Astrocyte (in vitro differentiated cells and primary cell): ENCODE measurements around the gene GNAQ. TPM values are rescaled to one million over a fixed set of nuclear protein-coding genes. Genes with fewer than 3 reads are reported as not detected.
"Not testable (repeated sequence)": the region's sequence is repeated elsewhere in the genome, so short reads cannot be mapped to it uniquely, and the experiment has no call there.

ENCODE experiments used
- DNase-seq: peaks from one replicate; pipeline ENCODE4 v3.0.0-alpha.2; 2010; ENCODE audit warnings: low read depth
- FAIRE-seq: peaks from 2 replicates; lab custom pipeline; 2011; peaks lifted over from hg19 to GRCh38; lab: Jason Lieb, UNC
- H2AFZ ChIP-seq: 2 replicates; pipeline ENCODE4 v1.6.0; 2012; ENCODE audit warnings: low read depth, low read length, inconsistent platforms
- H3K27ac ChIP-seq: 2 replicates; pipeline ENCODE4 v1.5.1; 2011; ENCODE audit warnings: low read depth, low read length, inconsistent platforms
- H3K27me3 ChIP-seq: 2 replicates; pipeline ENCODE4 v1.6.0; 2011; ENCODE audit warnings: low read length, inconsistent platforms; ENCODE audit not compliant: insufficient read depth
- H3K36me3 ChIP-seq: 2 replicates; pipeline ENCODE4 v1.5.1; 2011; ENCODE audit warnings: low read length, inconsistent platforms; ENCODE audit not compliant: insufficient read depth
- H3K4me1 ChIP-seq: 2 replicates; pipeline ENCODE4 v1.5.1; 2011; ENCODE audit warnings: low read length, inconsistent platforms; ENCODE audit not compliant: insufficient read depth
- H3K4me2 ChIP-seq: 2 replicates; pipeline ENCODE4 v1.6.0; 2012; ENCODE audit warnings: low read length, inconsistent platforms
- H3K4me3 ChIP-seq: 2 replicates; pipeline ENCODE4 v1.5.1; 2011; ENCODE audit warnings: low read depth, mild to moderate bottlenecking, low read length, inconsistent platforms; ENCODE audit not compliant: insufficient read depth
- H3K79me2 ChIP-seq: 2 replicates; pipeline ENCODE4 v1.6.0; 2012; ENCODE audit warnings: mild to moderate bottlenecking, low read length, inconsistent platforms; ENCODE audit not compliant: insufficient read depth
- H3K9ac ChIP-seq: 2 replicates; pipeline ENCODE4 v1.6.0; 2012; ENCODE audit warnings: mild to moderate bottlenecking, low read length, inconsistent platforms
- H3K9me3 ChIP-seq: 2 replicates; pipeline ENCODE4 v1.5.1; 2012; ENCODE audit warnings: low read depth, mild to moderate bottlenecking, low read length, inconsistent platforms; ENCODE audit not compliant: insufficient read depth
- H4K20me1 ChIP-seq: 2 replicates; pipeline ENCODE4 v1.6.0; 2012; ENCODE audit warnings: low read length, inconsistent platforms; ENCODE audit not compliant: insufficient read depth
- H3K27ac Mint-ChIP-seq: one replicate; pipeline ENCODE4 v1.8.0; 2021; ENCODE audit warnings: mild to moderate bottlenecking, mixed read lengths; ENCODE audit not compliant: unreplicated experiment
- H3K27me3 Mint-ChIP-seq: one replicate; pipeline ENCODE4 v1.8.0; 2021; ENCODE audit warnings: low read depth, mixed read lengths; ENCODE audit not compliant: unreplicated experiment
- H3K36me3 Mint-ChIP-seq: one replicate; pipeline ENCODE4 v1.8.0; 2021; ENCODE audit warnings: low read depth, mixed read lengths; ENCODE audit not compliant: unreplicated experiment
- H3K4me1 Mint-ChIP-seq: one replicate; pipeline ENCODE4 v1.8.0; 2021; ENCODE audit warnings: low read depth, mixed read lengths; ENCODE audit not compliant: unreplicated experiment
- H3K4me3 Mint-ChIP-seq: one replicate; pipeline ENCODE4 v1.8.0; 2021; ENCODE audit warnings: mild to moderate bottlenecking, moderate library complexity, mixed read lengths; ENCODE audit not compliant: unreplicated experiment
- H3K9me3 Mint-ChIP-seq: one replicate; pipeline ENCODE4 v1.8.0; 2021; ENCODE audit warnings: mild to moderate bottlenecking, mixed read lengths; ENCODE audit not compliant: unreplicated experiment
- EZH2 ChIP-seq: IDR thresholded peaks from 2 replicates; pipeline ENCODE4 v1.6.1; 2012; ENCODE audit warnings: mild to moderate bottlenecking, low read length, inconsistent platforms; ENCODE audit not compliant: insufficient read depth
- total RNA-seq: library from RNA; stranded (reverse); gene quantifications from 2 replicates; pipeline ENCODE4 v1.2.1, GENCODE V29; 2021
- TF ChIP-seq, protein P1 (sequence below): IDR thresholded peaks from 2 replicates; pipeline ENCODE4 v1.5.1; 2011; ENCODE audit warnings: low read depth, mild to moderate bottlenecking, inconsistent platforms, low read length, moderate library complexity; ENCODE audit not compliant: insufficient read depth

The GNAQ gene
- total RNA-seq, 1 donor from 2014 or later = 74.9 TPM

DNA sequence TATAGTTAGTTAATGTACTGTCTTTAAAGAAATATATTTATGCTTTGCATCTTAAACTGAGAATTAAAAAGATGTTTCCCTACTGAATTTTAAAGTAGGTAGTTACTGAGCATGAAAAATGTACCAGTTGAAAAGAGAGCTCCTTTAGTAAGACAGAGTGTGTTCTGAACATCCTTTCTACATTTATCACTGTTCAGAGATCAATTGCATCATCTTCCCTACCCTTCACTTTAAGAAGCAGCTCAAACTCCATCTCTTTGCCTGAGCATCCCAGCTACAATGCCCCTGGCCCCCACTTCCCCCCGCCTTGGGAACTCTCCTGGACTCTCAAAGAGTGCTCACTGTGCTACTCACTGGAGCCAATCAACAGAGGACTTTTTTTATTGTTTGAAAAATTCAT, 164.7 kb downstream of the GNAQ start:
- H3K27me3 Mint-ChIP-seq = no peaks in the 10 kb centered on the region
- Histone ChIP-seq H4K20me1 (peaks cover 16% of the 10 kb centered on the region), H3K27me3 (no peaks in the 10 kb centered on the region), H3K4me2 (no peak overlapping the region), H3K4me1 (no peaks in the 10 kb centered on the region), H3K4me3 (no peak overlapping the region), H3K9ac (no peak overlapping the region), H2AFZ (no peak overlapping the region), H3K27ac (no peak overlapping the region), H3K36me3 (no peaks in the 10 kb centered on the region), H3K79me2 (peaks cover 3% of the 10 kb centered on the region), H3K9me3 (no peaks in the 10 kb centered on the region)
- DNase-seq = no peak
- FAIRE-seq = no peak
- H3K27ac Mint-ChIP-seq = no peak overlapping the region
- H3K4me3 Mint-ChIP-seq = no peak overlapping the region
- H3K36me3 Mint-ChIP-seq = peaks cover 13% of the 10 kb centered on the region
- peaks cover 11% of the 10 kb centered on the region for H3K9me3 Mint-ChIP-seq
- H3K4me1 Mint-ChIP-seq = peaks cover 7% of the 10 kb centered on the region
- TF ChIP-seq, protein P1, sequence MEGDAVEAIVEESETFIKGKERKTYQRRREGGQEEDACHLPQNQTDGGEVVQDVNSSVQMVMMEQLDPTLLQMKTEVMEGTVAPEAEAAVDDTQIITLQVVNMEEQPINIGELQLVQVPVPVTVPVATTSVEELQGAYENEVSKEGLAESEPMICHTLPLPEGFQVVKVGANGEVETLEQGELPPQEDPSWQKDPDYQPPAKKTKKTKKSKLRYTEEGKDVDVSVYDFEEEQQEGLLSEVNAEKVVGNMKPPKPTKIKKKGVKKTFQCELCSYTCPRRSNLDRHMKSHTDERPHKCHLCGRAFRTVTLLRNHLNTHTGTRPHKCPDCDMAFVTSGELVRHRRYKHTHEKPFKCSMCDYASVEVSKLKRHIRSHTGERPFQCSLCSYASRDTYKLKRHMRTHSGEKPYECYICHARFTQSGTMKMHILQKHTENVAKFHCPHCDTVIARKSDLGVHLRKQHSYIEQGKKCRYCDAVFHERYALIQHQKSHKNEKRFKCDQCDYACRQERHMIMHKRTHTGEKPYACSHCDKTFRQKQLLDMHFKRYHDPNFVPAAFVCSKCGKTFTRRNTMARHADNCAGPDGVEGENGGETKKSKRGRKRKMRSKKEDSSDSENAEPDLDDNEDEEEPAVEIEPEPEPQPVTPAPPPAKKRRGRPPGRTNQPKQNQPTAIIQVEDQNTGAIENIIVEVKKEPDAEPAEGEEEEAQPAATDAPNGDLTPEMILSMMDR = no peak
- TF ChIP-seq EZH2 = no peak

DNA sequence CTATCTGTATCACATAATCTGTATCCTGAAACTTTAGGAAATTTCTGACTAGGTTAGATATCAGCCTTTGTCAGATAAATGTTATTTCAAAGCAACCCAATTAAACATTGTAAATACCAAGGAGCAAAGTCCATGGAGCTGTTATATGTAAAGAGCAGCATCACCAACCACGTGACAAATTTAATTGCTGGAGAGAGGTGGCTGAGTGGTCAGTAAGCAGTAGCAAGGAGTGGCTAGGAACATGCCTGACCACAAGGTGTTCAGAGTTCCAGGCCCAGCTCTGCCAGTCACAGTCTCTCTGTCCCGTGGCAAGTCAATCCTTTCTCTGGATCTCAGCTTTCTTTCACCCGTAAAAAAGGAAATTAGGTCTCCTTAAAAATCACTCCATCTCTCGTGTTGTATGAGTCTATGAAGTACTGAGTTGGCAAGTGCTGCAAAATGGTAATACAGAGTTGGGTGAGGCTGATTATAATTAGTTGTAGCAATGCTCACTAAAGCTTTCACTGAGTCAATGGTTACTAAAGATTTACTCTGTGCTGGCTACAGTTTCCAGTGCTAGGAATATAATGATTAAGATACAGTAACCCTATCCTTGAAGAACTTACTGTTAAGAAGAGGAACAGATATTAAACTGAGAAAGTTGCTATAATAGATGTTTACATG, 166.1 kb downstream of the GNAQ start:
- no peak overlapping the region for H3K27ac Mint-ChIP-seq
- H3K9ac ChIP-seq = no peak overlapping the region
- H3K36me3 Mint-ChIP-seq = peaks cover 24% of the 10 kb centered on the region
- no peaks in the 10 kb centered on the region for H3K4me1 ChIP-seq
- peaks cover 18% of the 10 kb centered on the region for H4K20me1 ChIP-seq
- H3K9me3 Mint-ChIP-seq = peaks cover 14% of the 10 kb centered on the region
- no peak for TF ChIP-seq EZH2
- TF ChIP-seq, protein P1 = no peak
- H3K9me3 ChIP-seq = no peaks in the 10 kb centered on the region
- H3K4me2 ChIP-seq = no peak overlapping the region
- H2AFZ ChIP-seq = no peak overlapping the region
- FAIRE-seq (no peak), DNase-seq (no peak)
- H3K4me3 ChIP-seq = no peak overlapping the region
- no peaks in the 10 kb centered on the region for H3K27me3 Mint-ChIP-seq
- no peak overlapping the region for H3K4me3 Mint-ChIP-seq
- H3K36me3 ChIP-seq = no peaks in the 10 kb centered on the region
- H3K4me1 Mint-ChIP-seq = peaks cover 2% of the 10 kb centered on the region
- no peak overlapping the region for H3K27ac ChIP-seq
- no peaks in the 10 kb centered on the region for H3K27me3 ChIP-seq
- peaks cover 5% of the 10 kb centered on the region for H3K79me2 ChIP-seq

DNA sequence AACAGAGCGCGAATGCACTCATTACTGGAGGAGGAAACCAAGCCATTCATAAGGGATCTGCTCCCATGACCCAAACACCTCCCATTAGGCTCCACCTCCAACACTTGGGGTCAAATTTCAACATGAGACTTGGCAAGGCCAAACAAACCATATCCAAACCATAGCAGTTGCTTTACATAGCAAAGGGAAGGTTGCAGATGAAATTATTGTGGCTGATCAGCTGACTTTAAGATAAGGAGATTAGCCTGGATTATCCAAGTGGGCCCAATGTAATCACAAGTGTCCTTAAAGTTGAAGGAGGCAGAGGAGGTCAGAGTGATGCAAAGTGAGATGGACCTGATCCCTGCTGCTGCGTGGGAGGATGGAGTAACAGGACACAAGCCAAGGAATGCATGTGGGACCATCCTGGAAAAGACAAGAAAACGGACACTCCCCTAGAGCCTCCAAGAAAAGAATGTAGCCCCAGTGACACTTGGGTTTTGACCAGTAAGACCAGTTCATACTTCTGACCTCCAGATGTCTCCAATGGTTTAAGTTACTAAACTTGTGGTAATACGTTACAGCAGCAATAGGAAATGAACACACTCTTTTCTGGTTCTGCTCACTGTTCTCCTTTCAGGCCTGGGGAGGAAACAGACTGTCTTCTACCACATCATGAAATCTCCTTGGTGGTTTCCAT, 167.3 kb downstream of the GNAQ start:
- H3K4me1 ChIP-seq = no peaks in the 10 kb centered on the region
- Mint-ChIP-seq H3K27me3 (no peaks in the 10 kb centered on the region), H3K27ac (peak overlapping the region; percentile 8), H3K9me3 (peaks cover 14% of the 10 kb centered on the region), H3K4me3 (no peak overlapping the region), H3K36me3 (peaks cover 25% of the 10 kb centered on the region), H3K4me1 (peaks cover 2% of the 10 kb centered on the region)
- no peaks in the 10 kb centered on the region for H3K27me3 ChIP-seq
- no peaks in the 10 kb centered on the region for H3K9me3 ChIP-seq
- peaks cover 11% of the 10 kb centered on the region for H3K79me2 ChIP-seq
- no peak overlapping the region for H3K4me3 ChIP-seq
- no peak overlapping the region for H3K4me2 ChIP-seq
- H3K9ac ChIP-seq = no peak overlapping the region
- no peak overlapping the region for H2AFZ ChIP-seq
- no peak for TF ChIP-seq EZH2
- TF ChIP-seq, protein P1 = no peak
- DNase-seq (no peak), FAIRE-seq (peak; percentile 37)
- no peaks in the 10 kb centered on the region for H3K36me3 ChIP-seq
- H4K20me1 ChIP-seq = peaks cover 21% of the 10 kb centered on the region
- no peak overlapping the region for H3K27ac ChIP-seq

DNA sequence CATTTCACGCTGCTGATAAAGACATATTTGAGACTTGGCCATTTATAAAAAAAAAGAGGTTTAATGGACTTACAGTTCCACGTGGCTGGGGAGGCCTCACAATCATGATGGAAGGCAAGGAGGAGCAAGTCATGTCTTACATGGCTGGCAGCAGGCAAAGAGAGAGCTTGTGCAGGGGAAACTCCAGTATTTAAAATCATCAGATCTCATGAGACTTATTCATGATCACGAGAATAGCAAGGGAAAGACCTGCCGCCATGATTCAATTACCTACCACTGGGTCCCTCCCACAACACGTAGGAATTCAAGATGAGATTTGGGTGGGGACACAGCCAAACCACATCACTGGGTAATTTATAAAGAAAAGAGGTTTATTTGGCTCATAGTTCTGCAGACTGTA, 168.0 kb downstream of the GNAQ start:
- H3K9me3 ChIP-seq, H3K36me3 ChIP-seq, H2AFZ ChIP-seq, H3K4me2 ChIP-seq, H3K4me3 Mint-ChIP-seq, H3K27ac ChIP-seq, H3K9ac ChIP-seq, DNase-seq, H3K4me3 ChIP-seq, H3K4me1 Mint-ChIP-seq, FAIRE-seq, H3K27me3 ChIP-seq, H3K4me1 ChIP-seq, H3K27me3 Mint-ChIP-seq, H3K27ac Mint-ChIP-seq: not testable (repeated sequence)
- Mint-ChIP-seq H3K9me3 (peaks cover 14% of the 10 kb centered on the region), H3K36me3 (peaks cover 27% of the 10 kb centered on the region)
- H3K79me2 ChIP-seq = peaks cover 11% of the 10 kb centered on the region
- peaks cover 22% of the 10 kb centered on the region for H4K20me1 ChIP-seq
